Measurements from ENCODE around the gene VAMP3. TPM values are rescaled to one million over a fixed set of nuclear protein-coding genes. Genes with fewer than 3 reads are reported as not detected.

Gene VAMP3
- polyA plus RNA-seq, 1 experiment, result 177 TPM

DNA sequence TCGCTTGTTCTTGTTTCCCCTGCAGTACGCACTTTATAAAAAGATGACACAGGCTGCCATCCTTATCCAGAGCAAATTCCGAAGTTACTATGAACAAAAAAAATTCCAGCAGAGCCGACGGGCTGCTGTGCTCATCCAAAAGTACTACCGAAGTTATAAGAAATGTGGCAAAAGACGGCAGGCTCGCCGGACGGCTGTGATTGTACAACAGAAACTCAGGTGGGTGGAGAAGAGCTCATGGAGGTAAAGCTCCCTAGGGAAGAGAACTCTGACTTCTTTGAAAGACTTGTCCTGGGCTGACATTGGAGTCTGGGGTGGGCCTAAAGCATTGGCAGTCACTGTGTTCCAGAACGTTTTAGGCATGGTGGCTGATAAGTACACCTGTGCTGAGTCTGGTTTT, 19.9 kb upstream of the VAMP3 start:
- TF ChIP-seq, protein P1, sequence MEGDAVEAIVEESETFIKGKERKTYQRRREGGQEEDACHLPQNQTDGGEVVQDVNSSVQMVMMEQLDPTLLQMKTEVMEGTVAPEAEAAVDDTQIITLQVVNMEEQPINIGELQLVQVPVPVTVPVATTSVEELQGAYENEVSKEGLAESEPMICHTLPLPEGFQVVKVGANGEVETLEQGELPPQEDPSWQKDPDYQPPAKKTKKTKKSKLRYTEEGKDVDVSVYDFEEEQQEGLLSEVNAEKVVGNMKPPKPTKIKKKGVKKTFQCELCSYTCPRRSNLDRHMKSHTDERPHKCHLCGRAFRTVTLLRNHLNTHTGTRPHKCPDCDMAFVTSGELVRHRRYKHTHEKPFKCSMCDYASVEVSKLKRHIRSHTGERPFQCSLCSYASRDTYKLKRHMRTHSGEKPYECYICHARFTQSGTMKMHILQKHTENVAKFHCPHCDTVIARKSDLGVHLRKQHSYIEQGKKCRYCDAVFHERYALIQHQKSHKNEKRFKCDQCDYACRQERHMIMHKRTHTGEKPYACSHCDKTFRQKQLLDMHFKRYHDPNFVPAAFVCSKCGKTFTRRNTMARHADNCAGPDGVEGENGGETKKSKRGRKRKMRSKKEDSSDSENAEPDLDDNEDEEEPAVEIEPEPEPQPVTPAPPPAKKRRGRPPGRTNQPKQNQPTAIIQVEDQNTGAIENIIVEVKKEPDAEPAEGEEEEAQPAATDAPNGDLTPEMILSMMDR (IDR thresholded peaks at IDR 0.05; ENCODE audit: low read depth, low read length), result no peak
- no peaks in the 10 kb centered on the region for H3K9me3 ChIP-seq (ENCODE audit: control insufficient read depth, insufficient read depth, low read length)
- no peak overlapping the region for H3K27ac ChIP-seq (ENCODE audit: low read depth, low read length)
- POLR2A ChIA-PET, result no interaction called here
- H3K27me3 ChIP-seq (ENCODE audit: control insufficient read depth, insufficient read depth, low read length), result peaks cover 6% of the 10 kb centered on the region
- CTCF ChIA-PET, result interaction anchor here (0.7 to 8.6 kb wide), 6 partner anchors 9 to 466 kb away, joined by 3 to 677 read pairs (median 10); no protein-coding TSS in a partner anchor
- DNase-seq (ENCODE audit: low read depth, low spot score), result no peak
- H3K4me3 ChIP-seq (ENCODE audit: low read depth, low read length), result no peak overlapping the region

DNA sequence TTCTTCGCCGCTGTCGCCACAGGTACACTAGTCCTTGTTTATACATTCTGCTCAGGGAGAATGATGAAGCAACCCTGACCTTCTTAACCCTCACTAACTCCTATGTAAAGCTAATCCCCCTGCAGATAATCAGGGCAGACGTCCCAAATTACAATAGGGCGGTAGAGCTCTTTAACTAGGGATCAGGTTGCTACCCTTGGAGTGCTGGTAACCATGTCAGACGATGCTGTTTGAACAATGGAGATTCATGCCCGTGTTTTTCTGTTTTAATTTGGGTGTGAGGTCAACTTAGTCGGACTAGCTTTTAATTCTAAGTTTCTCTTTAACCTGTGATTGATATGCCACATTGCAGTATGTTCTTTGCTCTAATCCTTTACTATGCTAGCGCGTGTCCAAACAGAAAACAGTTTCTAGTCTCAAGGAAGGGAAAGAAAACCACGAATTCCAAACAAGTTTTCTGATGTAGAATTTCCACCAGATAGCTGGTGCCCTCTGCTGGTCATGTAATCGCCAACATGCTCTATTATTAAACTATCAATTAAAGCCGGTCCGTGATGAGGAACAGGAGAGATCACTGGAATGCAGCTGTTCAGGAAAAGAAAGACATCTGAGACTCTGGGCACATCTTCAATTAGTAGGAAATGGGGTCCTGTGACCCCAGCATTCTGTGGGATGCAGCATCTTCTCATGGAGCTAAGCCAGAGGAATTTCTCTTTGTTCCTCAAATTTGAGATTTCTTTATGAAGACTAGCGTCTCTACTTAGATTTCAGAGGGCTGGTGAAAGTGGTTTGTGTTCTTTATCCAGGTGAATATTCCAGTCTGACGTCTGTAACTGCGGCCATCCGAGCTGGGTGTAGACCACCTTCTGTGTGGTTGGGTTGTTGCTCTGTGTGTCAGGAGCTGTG, 18.3 kb upstream of the VAMP3 start:
- ChIA-PET POLR2A (interaction anchor here (1.1 to 1.7 kb wide), 3 partner anchors 63 to 85 kb away, joined by 3 to 10 read pairs (median 3); no protein-coding TSS in a partner anchor), CTCF (interaction anchor here (0.5 to 8.6 kb wide), 50 partner anchors 9 to 1206 kb away, joined by 3 to 677 read pairs (median 5); partner anchors contain the start of gene PER3)
- no peaks in the 10 kb centered on the region for H3K9me3 ChIP-seq (ENCODE audit: control insufficient read depth, insufficient read depth, low read length)
- TF ChIP-seq, protein P1 (IDR thresholded peaks at IDR 0.05; ENCODE audit: low read depth, low read length), result peak; percentile 87
- no peak overlapping the region for H3K27ac ChIP-seq (ENCODE audit: low read depth, low read length)
- H3K4me3 ChIP-seq (ENCODE audit: low read depth, low read length), result peak overlapping the region; percentile 55
- peak; percentile 41 for DNase-seq (ENCODE audit: low read depth, low spot score)
- peaks cover 6% of the 10 kb centered on the region for H3K27me3 ChIP-seq (ENCODE audit: control insufficient read depth, insufficient read depth, low read length)

DNA sequence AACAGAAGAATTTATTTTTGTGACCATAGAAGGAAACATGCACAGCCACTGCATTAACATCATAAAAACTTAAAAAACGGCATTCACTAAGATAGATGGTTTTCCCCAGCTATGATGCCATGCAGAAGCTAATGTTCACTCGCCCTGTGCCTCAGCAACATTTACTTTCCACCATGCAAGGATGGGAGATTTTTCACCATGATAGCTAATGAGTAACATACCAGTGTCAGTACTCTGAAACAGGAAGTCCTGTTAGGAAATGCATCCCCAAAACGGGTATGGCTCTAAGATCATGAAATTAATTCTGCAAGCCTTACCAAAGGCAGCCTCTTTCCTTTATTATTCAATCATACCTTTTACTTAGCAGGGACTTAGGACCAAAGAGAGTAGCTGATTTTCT, 17.5 kb upstream of the VAMP3 start:
- DNase-seq (ENCODE audit: low read depth, low spot score), result no peak
- POLR2A ChIA-PET, result interaction anchor here (0.6 to 1.7 kb wide), 2 partner anchors 66 to 86 kb away, joined by 3 to 10 read pairs; no protein-coding TSS in a partner anchor
- peaks cover 6% of the 10 kb centered on the region for H3K27me3 ChIP-seq (ENCODE audit: control insufficient read depth, insufficient read depth, low read length)
- no peak overlapping the region for H3K27ac ChIP-seq (ENCODE audit: low read depth, low read length)
- TF ChIP-seq, protein P1 (IDR thresholded peaks at IDR 0.05; ENCODE audit: low read depth, low read length), result no peak
- no peaks in the 10 kb centered on the region for H3K9me3 ChIP-seq (ENCODE audit: control insufficient read depth, insufficient read depth, low read length)
- H3K4me3 ChIP-seq (ENCODE audit: low read depth, low read length), result no peak overlapping the region
- CTCF ChIA-PET, result interaction anchor here (0.6 to 8.6 kb wide), 24 partner anchors 8 to 1207 kb away, joined by 3 to 677 read pairs (median 7); no protein-coding TSS in a partner anchor

DNA sequence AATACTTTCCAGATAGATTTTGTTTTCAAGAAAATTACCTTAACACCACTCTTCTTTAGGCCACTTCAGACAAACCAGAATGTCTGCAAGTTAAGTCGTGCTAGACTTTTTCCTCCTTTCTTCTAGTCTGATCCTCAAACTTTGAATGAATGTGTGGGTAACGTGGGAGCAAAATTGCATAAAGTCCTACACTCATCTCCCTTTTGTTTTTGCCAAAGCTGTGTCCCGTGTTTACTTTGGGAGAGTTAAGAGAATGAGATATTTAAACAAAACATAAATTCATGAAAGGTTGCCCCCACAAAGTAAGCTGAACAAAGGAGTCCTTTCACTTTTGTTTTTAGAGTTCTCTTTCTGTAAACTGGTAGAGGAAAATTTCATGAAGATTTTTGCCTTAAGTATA, 16.9 kb upstream of the VAMP3 start:
- no peak for DNase-seq (ENCODE audit: low read depth, low spot score)
- Histone ChIP-seq H3K27me3 (ENCODE audit: control insufficient read depth, insufficient read depth, low read length) (peaks cover 6% of the 10 kb centered on the region), H3K27ac (ENCODE audit: low read depth, low read length) (no peak overlapping the region), H3K9me3 (ENCODE audit: control insufficient read depth, insufficient read depth, low read length) (no peaks in the 10 kb centered on the region), H3K4me3 (ENCODE audit: low read depth, low read length) (no peak overlapping the region)
- ChIA-PET POLR2A (interaction anchor here (0.6 kb wide), 1 partner anchor 67 kb away, joined by 3 read pairs; no protein-coding TSS in a partner anchor), CTCF (interaction anchor here (0.7 to 8.6 kb wide), 10 partner anchors 8 to 149 kb away, joined by 3 to 677 read pairs (median 18); no protein-coding TSS in a partner anchor)
- TF ChIP-seq, protein P1 (IDR thresholded peaks at IDR 0.05; ENCODE audit: low read depth, low read length), result no peak
